Ishikawa (cell line): ENCODE data around the gene ELOVL2.

ENCODE experiments used
- CEBPB ChIP-seq: IDR thresholded peaks from 2 replicates; pipeline ENCODE4 v1.6.1; 2012
- CREB1 ChIP-seq: IDR thresholded peaks from 2 replicates; pipeline ENCODE4 v1.6.1; 2012; ENCODE audit warnings: low read depth
- EGR1 ChIP-seq: IDR thresholded peaks from 2 replicates; pipeline ENCODE4 v1.6.1; 2012
- EP300 ChIP-seq: IDR thresholded peaks from 2 replicates; pipeline ENCODE4 v1.6.1; 2012; ENCODE audit warnings: borderline replicate concordance
- FOXM1 ChIP-seq: IDR thresholded peaks from 2 replicates; pipeline ENCODE4 v1.6.1; 2012; ENCODE audit warnings: low read depth, borderline replicate concordance
- NFIC ChIP-seq: IDR thresholded peaks from 2 replicates; pipeline ENCODE4 v1.6.1; 2012
- RAD21 ChIP-seq: IDR thresholded peaks from 2 replicates; pipeline ENCODE4 v1.6.1; 2012; ENCODE audit warnings: low read depth
- TAF1 ChIP-seq: IDR thresholded peaks from 2 replicates; pipeline ENCODE4 v1.6.1; 2012; ENCODE audit warnings: low read depth, mild to moderate bottlenecking
- TCF12 ChIP-seq: IDR thresholded peaks from 2 replicates; pipeline ENCODE4 v1.6.1; 2012; ENCODE audit warnings: low read depth
- TEAD4 ChIP-seq: IDR thresholded peaks from 2 replicates; pipeline ENCODE4 v1.6.1; 2012
- YY1 ChIP-seq: IDR thresholded peaks from 2 replicates; pipeline ENCODE4 v1.6.1; 2012; ENCODE audit warnings: low read depth
- ZBTB7A ChIP-seq: IDR thresholded peaks from 2 replicates; pipeline ENCODE4 v1.6.1; 2012; ENCODE audit warnings: low read depth
- TF ChIP-seq, protein P1 (sequence below): IDR thresholded peaks from 2 replicates; pipeline ENCODE4 v1.6.1; 2012; ENCODE audit warnings: low read depth, mild to moderate bottlenecking
- TF ChIP-seq, protein P2 (sequence below): IDR thresholded peaks from 2 replicates; pipeline ENCODE4 v1.6.1; 2012
- TF ChIP-seq, protein P3 (sequence below): IDR thresholded peaks from 2 replicates; pipeline ENCODE4 v1.6.1; 2012

The ELOVL2 gene

DNA sequence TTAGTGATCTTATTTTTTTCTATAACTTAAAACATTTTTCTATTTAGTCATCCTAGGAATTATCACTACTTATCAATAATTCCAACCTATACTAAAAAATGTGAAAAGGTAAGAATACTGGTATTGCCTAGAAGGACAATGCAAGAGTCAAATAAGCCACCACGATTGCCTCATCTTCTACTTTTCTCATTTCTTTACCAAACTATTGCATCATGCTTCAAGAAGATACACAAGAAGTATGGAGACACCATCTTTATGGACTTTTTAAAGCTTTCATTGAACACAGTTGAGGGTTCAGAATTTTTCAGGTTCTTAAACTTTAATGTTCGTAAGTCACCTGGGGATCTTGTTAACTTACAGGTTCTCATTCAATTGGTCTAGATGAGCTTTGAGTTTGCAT, 25.9 kb downstream of the ELOVL2 start:
- no peak for TF ChIP-seq FOXM1
- TF ChIP-seq, protein P1, sequence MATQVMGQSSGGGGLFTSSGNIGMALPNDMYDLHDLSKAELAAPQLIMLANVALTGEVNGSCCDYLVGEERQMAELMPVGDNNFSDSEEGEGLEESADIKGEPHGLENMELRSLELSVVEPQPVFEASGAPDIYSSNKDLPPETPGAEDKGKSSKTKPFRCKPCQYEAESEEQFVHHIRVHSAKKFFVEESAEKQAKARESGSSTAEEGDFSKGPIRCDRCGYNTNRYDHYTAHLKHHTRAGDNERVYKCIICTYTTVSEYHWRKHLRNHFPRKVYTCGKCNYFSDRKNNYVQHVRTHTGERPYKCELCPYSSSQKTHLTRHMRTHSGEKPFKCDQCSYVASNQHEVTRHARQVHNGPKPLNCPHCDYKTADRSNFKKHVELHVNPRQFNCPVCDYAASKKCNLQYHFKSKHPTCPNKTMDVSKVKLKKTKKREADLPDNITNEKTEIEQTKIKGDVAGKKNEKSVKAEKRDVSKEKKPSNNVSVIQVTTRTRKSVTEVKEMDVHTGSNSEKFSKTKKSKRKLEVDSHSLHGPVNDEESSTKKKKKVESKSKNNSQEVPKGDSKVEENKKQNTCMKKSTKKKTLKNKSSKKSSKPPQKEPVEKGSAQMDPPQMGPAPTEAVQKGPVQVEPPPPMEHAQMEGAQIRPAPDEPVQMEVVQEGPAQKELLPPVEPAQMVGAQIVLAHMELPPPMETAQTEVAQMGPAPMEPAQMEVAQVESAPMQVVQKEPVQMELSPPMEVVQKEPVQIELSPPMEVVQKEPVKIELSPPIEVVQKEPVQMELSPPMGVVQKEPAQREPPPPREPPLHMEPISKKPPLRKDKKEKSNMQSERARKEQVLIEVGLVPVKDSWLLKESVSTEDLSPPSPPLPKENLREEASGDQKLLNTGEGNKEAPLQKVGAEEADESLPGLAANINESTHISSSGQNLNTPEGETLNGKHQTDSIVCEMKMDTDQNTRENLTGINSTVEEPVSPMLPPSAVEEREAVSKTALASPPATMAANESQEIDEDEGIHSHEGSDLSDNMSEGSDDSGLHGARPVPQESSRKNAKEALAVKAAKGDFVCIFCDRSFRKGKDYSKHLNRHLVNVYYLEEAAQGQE, result no peak
- TF ChIP-seq TEAD4, result no peak
- no peak for TF ChIP-seq TCF12

GRCh38 chr6:11017090-11017489, 27.0 kb downstream of the ELOVL2 start:
- TF ChIP-seq, protein P2, sequence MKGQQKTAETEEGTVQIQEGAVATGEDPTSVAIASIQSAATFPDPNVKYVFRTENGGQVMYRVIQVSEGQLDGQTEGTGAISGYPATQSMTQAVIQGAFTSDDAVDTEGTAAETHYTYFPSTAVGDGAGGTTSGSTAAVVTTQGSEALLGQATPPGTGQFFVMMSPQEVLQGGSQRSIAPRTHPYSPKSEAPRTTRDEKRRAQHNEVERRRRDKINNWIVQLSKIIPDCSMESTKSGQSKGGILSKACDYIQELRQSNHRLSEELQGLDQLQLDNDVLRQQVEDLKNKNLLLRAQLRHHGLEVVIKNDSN, result no peak
- no peak for TF ChIP-seq YY1
- no peak for TF ChIP-seq EP300
- TF ChIP-seq CREB1, result no peak
- TF ChIP-seq TAF1, result no peak
- TF ChIP-seq FOXM1, result no peak
- TF ChIP-seq, protein P3, sequence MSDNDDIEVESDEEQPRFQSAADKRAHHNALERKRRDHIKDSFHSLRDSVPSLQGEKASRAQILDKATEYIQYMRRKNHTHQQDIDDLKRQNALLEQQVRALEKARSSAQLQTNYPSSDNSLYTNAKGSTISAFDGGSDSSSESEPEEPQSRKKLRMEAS, result no peak
- TF ChIP-seq TEAD4, result no peak
- no peak for TF ChIP-seq CEBPB
- TF ChIP-seq, protein P1, result no peak
- no peak for TF ChIP-seq EGR1
- no peak for TF ChIP-seq RAD21
- no peak for TF ChIP-seq NFIC
- TF ChIP-seq TCF12, result no peak
- TF ChIP-seq ZBTB7A, result no peak

- TF ChIP-seq TEAD4, result no peak
- no peak for TF ChIP-seq TAF1
- TF ChIP-seq EP300, result no peak
- TF ChIP-seq, protein P2, result no peak
- TF ChIP-seq CEBPB, result no peak
- TF ChIP-seq, protein P1, result no peak
- TF ChIP-seq NFIC, result no peak
- TF ChIP-seq RAD21, result no peak
- no peak for TF ChIP-seq FOXM1
- no peak for TF ChIP-seq CREB1
- TF ChIP-seq, protein P3, result no peak
- no peak for TF ChIP-seq ZBTB7A
- TF ChIP-seq TCF12, result no peak
- no peak for TF ChIP-seq YY1
These were observed 27.7 kb downstream of the ELOVL2 start for GRCh38 chr6:11016452-11016851.

GRCh38 chr6:11015102-11015501, 29.0 kb downstream of the ELOVL2 start:
- TF ChIP-seq YY1, result no peak
- TF ChIP-seq TCF12, result no peak
- no peak for TF ChIP-seq FOXM1
- no peak for TF ChIP-seq RAD21
- TF ChIP-seq, protein P2, result no peak
- no peak for TF ChIP-seq ZBTB7A
- TF ChIP-seq TAF1, result no peak
- TF ChIP-seq, protein P3, result no peak
- no peak for TF ChIP-seq CREB1
- TF ChIP-seq, protein P1, result no peak
- no peak for TF ChIP-seq EGR1
- no peak for TF ChIP-seq EP300
- no peak for TF ChIP-seq NFIC
